Immature natural killer cell (primary cell): Measurements from ENCODE around the gene PHLDB1. TPM values are rescaled to one million over a fixed set of nuclear protein-coding genes. Genes with fewer than 3 reads are reported as not detected.
"Not testable (repeated sequence)": the region's sequence is repeated elsewhere in the genome, so short reads cannot be mapped to it uniquely, and the experiment has no call there.

Experiments used
- DNase-seq, 3 donors: peaks; one replicate each; pipeline ENCODE4 v3.0.0; 2022; ENCODE audit warnings: mixed read lengths in 1 of 3
- H3K27ac Mint-ChIP-seq, 6 donors: one replicate each; pipeline ENCODE4 v1.8.0; 2020; ENCODE audit warnings: mixed read lengths in 6 of 6, mild to moderate bottlenecking in 5 of 6, inconsistent platforms in 4 of 6, moderate library complexity in 3 of 6
- H3K27me3 Mint-ChIP-seq, 3 donors: one replicate each; pipeline ENCODE4 v1.8.0; 2020 to 2021; ENCODE audit warnings: low read depth in 3 of 3, mild to moderate bottlenecking in 3 of 3, mixed read lengths in 3 of 3, moderate library complexity in 3 of 3, inconsistent platforms in 1 of 3
- H3K36me3 Mint-ChIP-seq, 3 donors: one replicate each; pipeline ENCODE4 v1.8.0; 2020; ENCODE audit warnings: mixed read lengths in 3 of 3, inconsistent platforms in 2 of 3, mild to moderate bottlenecking in 2 of 3
- H3K4me1 Mint-ChIP-seq, 2 donors: one replicate each; pipeline ENCODE4 v1.8.0; 2020; ENCODE audit warnings: inconsistent platforms in 2 of 2, mild to moderate bottlenecking in 2 of 2, mixed read lengths in 2 of 2, moderate library complexity in 1 of 2
- H3K4me3 Mint-ChIP-seq, 5 donors: one replicate each; pipeline ENCODE4 v1.8.0; 2020; ENCODE audit warnings: mild to moderate bottlenecking in 5 of 5, mixed read lengths in 5 of 5, inconsistent platforms in 3 of 5, moderate library complexity in 3 of 5
- H3K9me3 Mint-ChIP-seq, 6 donors: one replicate each; pipeline ENCODE4 v1.8.0; 2020; ENCODE audit warnings: mild to moderate bottlenecking in 6 of 6, mixed read lengths in 6 of 6, inconsistent platforms in 4 of 6, moderate library complexity in 3 of 6
- polyA plus RNA-seq, 3 donors: library from polyadenylated mRNA; unstranded; fragments of 300-500 nt; fragmentation: Illumina TruSeq; gene quantifications; one replicate each; pipeline ENCODE4 v1.2.3, GENCODE V29; 2021

Gene PHLDB1
- polyA plus RNA-seq = under 1 TPM in 1 of 3 donors, not detected in 2; 0.17 TPM

- peak; percentile 38 to 45 (median 44) for DNase-seq
- Mint-ChIP-seq H3K36me3 (peaks cover 3% of the 10 kb centered on the region in 3 donors), H3K4me3 (peak within 1 kb of the TSS; percentile 75 to 92 (median 82)), H3K27me3 (peaks cover 9 to 20% (median 14%) of the 10 kb centered on the region in 3 donors), H3K27ac (peak within 1 kb of the TSS; percentile 49 to 92 (median 85)), H3K9me3 (peaks cover 0 to 1% (median 0%) of the 10 kb centered on the region in 6 donors), H3K4me1 (peaks cover 26 to 27% of the 10 kb centered on the region in 2 donors)
Measured at GRCh38 chr11:118607401-118608359, at the start of gene PHLDB1. Gene PHLDB1, plus strand, starts transcription at chr11:118607615. Its CDS starts 6,222 bp downstream, at chr11:118613837.

- Mint-ChIP-seq H3K9me3 (no peaks in the 10 kb centered on the region), H3K27ac (no peak overlapping the region), H3K4me3 (no peak overlapping the region), H3K36me3 (peaks cover 3 to 17% (median 11%) of the 10 kb centered on the region in 3 donors), H3K27me3 (peaks cover 0 to 2% (median 0%) of the 10 kb centered on the region in 3 donors), H3K4me1 (peaks cover 8 to 16% of the 10 kb centered on the region in 2 donors)
- no peak for DNase-seq
Measured at GRCh38 chr11:118560806-118561205, 46.6 kb upstream of the PHLDB1 start.

- Mint-ChIP-seq H3K4me1 (peaks cover 10 to 20% of the 10 kb centered on the region in 2 donors), H3K27ac (peak overlapping the region; percentile 9 to 86 (median 78)), H3K36me3 (peaks cover 0 to 3% (median 0%) of the 10 kb centered on the region in 3 donors), H3K27me3 (no peaks in the 10 kb centered on the region), H3K9me3 (no peaks in the 10 kb centered on the region), H3K4me3 (peak overlapping the region; percentile 41 to 68 (median 64))
- no peak for DNase-seq
Measured at GRCh38 chr11:118565051-118565450, 42.4 kb upstream of the PHLDB1 start.

GRCh38 chr11:118569670-118570069 lies 37.7 kb upstream of the PHLDB1 start:
- Mint-ChIP-seq H3K4me1 (peaks cover 33 to 43% of the 10 kb centered on the region in 2 donors), H3K4me3 (no peak overlapping the region), H3K27ac (peak overlapping the region in 1 of 6 donors; percentile 34), H3K9me3 (no peaks in the 10 kb centered on the region), H3K36me3 (no peaks in the 10 kb centered on the region), H3K27me3 (peaks cover 2 to 8% (median 3%) of the 10 kb centered on the region in 3 donors)
- no peak for DNase-seq

- no peaks in the 10 kb centered on the region for H3K9me3 Mint-ChIP-seq
- peaks cover 2 to 8% (median 3%) of the 10 kb centered on the region in 3 donors for H3K27me3 Mint-ChIP-seq
- no peaks in the 10 kb centered on the region for H3K36me3 Mint-ChIP-seq
- peak overlapping the region in 5 of 6 donors; percentile 88 to 98 (median 95) for H3K27ac Mint-ChIP-seq
- DNase-seq = no peak
- peak overlapping the region in 1 of 5 donors; percentile 2 for H3K4me3 Mint-ChIP-seq
- peaks cover 36 to 44% of the 10 kb centered on the region in 2 donors for H3K4me1 Mint-ChIP-seq
Measured at GRCh38 chr11:118570787-118571186, 36.6 kb upstream of the PHLDB1 start.

GRCh38 chr11:118571701-118572060 lies 35.7 kb upstream of the PHLDB1 start:
- Mint-ChIP-seq H3K4me3 (peak overlapping the region; percentile 88 to 98 (median 95)), H3K27ac (peak overlapping the region; percentile 88 to 98 (median 96)), H3K4me1 (peaks cover 40 to 48% of the 10 kb centered on the region in 2 donors)
- not testable (repeated sequence) for H3K27me3 Mint-ChIP-seq, H3K9me3 Mint-ChIP-seq, DNase-seq, H3K36me3 Mint-ChIP-seq

- H3K27me3 Mint-ChIP-seq = peaks cover 2 to 8% (median 3%) of the 10 kb centered on the region in 3 donors
- peaks cover 44 to 54% of the 10 kb centered on the region in 2 donors for H3K4me1 Mint-ChIP-seq
- DNase-seq = peak; percentile 72 to 77 (median 77)
- peak within 1 kb of the TSS; percentile 88 to 98 (median 95) for H3K4me3 Mint-ChIP-seq
- H3K27ac Mint-ChIP-seq = peak within 1 kb of the TSS; percentile 88 to 98 (median 96)
- no peaks in the 10 kb centered on the region for H3K9me3 Mint-ChIP-seq
- no peaks in the 10 kb centered on the region for H3K36me3 Mint-ChIP-seq
Measured at GRCh38 chr11:118572061-118572980, 35.1 kb upstream of the PHLDB1 start, which contains the start of gene ARCN1. Gene ARCN1, plus strand, starts transcription at chr11:118572409. Its CDS starts 139 bp downstream, at chr11:118572548.

- peak; percentile 12 to 24 (median 24) for DNase-seq
- Mint-ChIP-seq H3K27ac (peak overlapping the region; percentile 88 to 98 (median 96)), H3K4me1 (peaks cover 48 to 61% of the 10 kb centered on the region in 2 donors), H3K27me3 (peaks cover 2 to 8% (median 3%) of the 10 kb centered on the region in 3 donors), H3K9me3 (no peaks in the 10 kb centered on the region), H3K36me3 (no peaks in the 10 kb centered on the region), H3K4me3 (peak overlapping the region; percentile 88 to 98 (median 95))
Measured at GRCh38 chr11:118572981-118573550, 34.3 kb upstream of the PHLDB1 start.

GRCh38 chr11:118574636-118575035 lies 32.8 kb upstream of the PHLDB1 start:
- H3K27me3 Mint-ChIP-seq = peaks cover 2 to 8% (median 3%) of the 10 kb centered on the region in 3 donors
- peaks cover 58 to 73% of the 10 kb centered on the region in 2 donors for H3K4me1 Mint-ChIP-seq
- peak overlapping the region in 1 of 6 donors; percentile 77 for H3K27ac Mint-ChIP-seq
- no peaks in the 10 kb centered on the region for H3K36me3 Mint-ChIP-seq
- H3K9me3 Mint-ChIP-seq = no peaks in the 10 kb centered on the region
- peak overlapping the region; percentile 38 to 75 (median 60) for H3K4me3 Mint-ChIP-seq
- no peak for DNase-seq

GRCh38 chr11:118577995-118578394 lies 29.4 kb upstream of the PHLDB1 start:
- H3K27me3 Mint-ChIP-seq, DNase-seq, H3K9me3 Mint-ChIP-seq, H3K36me3 Mint-ChIP-seq: not testable (repeated sequence)
- Mint-ChIP-seq H3K4me3 (peak overlapping the region in 1 of 5 donors; percentile 23), H3K27ac (peak overlapping the region in 1 of 6 donors; percentile 30), H3K4me1 (peaks cover 53 to 68% of the 10 kb centered on the region in 2 donors)

- no peaks in the 10 kb centered on the region for H3K9me3 Mint-ChIP-seq
- DNase-seq = no peak
- peaks cover 27 to 37% of the 10 kb centered on the region in 2 donors for H3K4me1 Mint-ChIP-seq
- H3K36me3 Mint-ChIP-seq = peaks cover 13 to 31% (median 20%) of the 10 kb centered on the region in 3 donors
- H3K27ac Mint-ChIP-seq = no peak overlapping the region
- no peaks in the 10 kb centered on the region for H3K27me3 Mint-ChIP-seq
- H3K4me3 Mint-ChIP-seq = no peak overlapping the region
Measured at GRCh38 chr11:118581057-118581456, 26.4 kb upstream of the PHLDB1 start.

GRCh38 chr11:118587952-118588351 lies 19.5 kb upstream of the PHLDB1 start:
- Mint-ChIP-seq H3K4me1 (peaks cover 0 to 2% of the 10 kb centered on the region in 2 donors), H3K36me3 (peaks cover 19 to 48% (median 27%) of the 10 kb centered on the region in 3 donors), H3K4me3 (no peak overlapping the region), H3K9me3 (no peaks in the 10 kb centered on the region), H3K27me3 (no peaks in the 10 kb centered on the region), H3K27ac (peak overlapping the region in 1 of 6 donors; percentile 51)
- no peak for DNase-seq
